ENCODE results near the gene WWC2. TPM values are rescaled to one million over a fixed set of nuclear protein-coding genes. Genes with fewer than 3 reads are reported as not detected.
A peak's percentile ranks its signal among the peaks of the same experiment; 100 is the strongest.
"Not testable (repeated sequence)": the region's sequence is repeated elsewhere in the genome, so short reads cannot be mapped to it uniquely, and the experiment has no call there.

Gene WWC2
- polyA plus RNA-seq, 1 donor from 2014 or later, result 0.29 TPM

GRCh38 chr4:183303301-183303700 is 204.2 kb downstream of the WWC2 start:
- H3K4me1 Mint-ChIP-seq, result peaks cover 0 to 2% (median 0%) of the 10 kb centered on the region in 3 donors

GRCh38 chr4:183304067-183304466 is 205.0 kb downstream of the WWC2 start:
- Mint-ChIP-seq H3K36me3 (no peaks in the 10 kb centered on the region), H3K4me1 (peaks cover 0 to 2% (median 0%) of the 10 kb centered on the region in 3 donors), H3K27me3 (peaks cover 3% of the 10 kb centered on the region), H3K4me3 (no peak overlapping the region), H3K27ac (no peak overlapping the region), H3K9me3 (no peaks in the 10 kb centered on the region)

More at GRCh38 chr4:183303301-183303700, 204.2 kb downstream of the WWC2 start:
- Mint-ChIP-seq H3K4me3 (no peak overlapping the region), H3K9me3 (no peaks in the 10 kb centered on the region), H3K27ac (no peak overlapping the region), H3K36me3 (no peaks in the 10 kb centered on the region), H3K27me3 (peaks cover 3% of the 10 kb centered on the region)

- no peak overlapping the region for H3K4me3 Mint-ChIP-seq
- H3K27me3 Mint-ChIP-seq, result peaks cover 1% of the 10 kb centered on the region
- H3K9me3 Mint-ChIP-seq, result no peaks in the 10 kb centered on the region
- H3K4me1 Mint-ChIP-seq, result peaks cover 0 to under 1% (median 0%) of the 10 kb centered on the region in 3 donors
- H3K27ac Mint-ChIP-seq, result no peak overlapping the region
- H3K36me3 Mint-ChIP-seq, result no peaks in the 10 kb centered on the region
Measured at GRCh38 chr4:183304538-183304937, 205.5 kb downstream of the WWC2 start.

- Mint-ChIP-seq H3K4me1 (no peaks in the 10 kb centered on the region), H3K4me3 (no peak overlapping the region), H3K9me3 (no peaks in the 10 kb centered on the region), H3K27me3 (no peaks in the 10 kb centered on the region), H3K27ac (no peak overlapping the region), H3K36me3 (no peaks in the 10 kb centered on the region)
Measured at GRCh38 chr4:183306811-183307210, 207.8 kb downstream of the WWC2 start.

GRCh38 chr4:183312841-183313240 is 213.8 kb downstream of the WWC2 start:
- no peak overlapping the region for H3K4me3 Mint-ChIP-seq
- peaks cover 2% of the 10 kb centered on the region for H3K27me3 Mint-ChIP-seq
- no peaks in the 10 kb centered on the region for H3K9me3 Mint-ChIP-seq
- no peaks in the 10 kb centered on the region for H3K36me3 Mint-ChIP-seq
- no peak overlapping the region for H3K27ac Mint-ChIP-seq
- H3K4me1 Mint-ChIP-seq, result no peaks in the 10 kb centered on the region

GRCh38 chr4:183314336-183314735 is 215.3 kb downstream of the WWC2 start:
- Mint-ChIP-seq H3K4me3 (no peak overlapping the region), H3K27me3 (peaks cover 5% of the 10 kb centered on the region), H3K9me3 (no peaks in the 10 kb centered on the region), H3K27ac (no peak overlapping the region), H3K36me3 (no peaks in the 10 kb centered on the region), H3K4me1 (no peaks in the 10 kb centered on the region)

GRCh38 chr4:183314806-183315205 is 215.7 kb downstream of the WWC2 start:
- Mint-ChIP-seq H3K4me1 (no peaks in the 10 kb centered on the region), H3K27me3 (peaks cover 5% of the 10 kb centered on the region), H3K9me3 (no peaks in the 10 kb centered on the region), H3K27ac (no peak overlapping the region), H3K4me3 (no peak overlapping the region), H3K36me3 (no peaks in the 10 kb centered on the region)

GRCh38 chr4:183318656-183319055 is 219.6 kb downstream of the WWC2 start:
- no peaks in the 10 kb centered on the region for H3K36me3 Mint-ChIP-seq
- no peaks in the 10 kb centered on the region for H3K9me3 Mint-ChIP-seq
- no peaks in the 10 kb centered on the region for H3K4me1 Mint-ChIP-seq
- peaks cover 10% of the 10 kb centered on the region for H3K27me3 Mint-ChIP-seq
- no peak overlapping the region for H3K27ac Mint-ChIP-seq
- peak overlapping the region in 1 of 4 donors; percentile 33 for H3K4me3 Mint-ChIP-seq

GRCh38 chr4:183320211-183321059 is 221.4 kb downstream of the WWC2 start, which contains the start of gene CLDN22:
Gene CLDN22, minus strand, starts transcription at chr4:183320276. Its CDS starts 58 bp downstream, at chr4:183320218.
- peaks cover 10% of the 10 kb centered on the region for H3K27me3 Mint-ChIP-seq
- H3K36me3 Mint-ChIP-seq, result no peaks in the 10 kb centered on the region
- H3K4me3 Mint-ChIP-seq, result no peak within 1 kb of the TSS
- no peaks in the 10 kb centered on the region for H3K4me1 Mint-ChIP-seq
- no peaks in the 10 kb centered on the region for H3K9me3 Mint-ChIP-seq
- no peak within 1 kb of the TSS for H3K27ac Mint-ChIP-seq

- H3K9me3 Mint-ChIP-seq, result peaks cover 0 to 2% (median under 1%) of the 10 kb centered on the region in 3 donors
- no peak overlapping the region for H3K27ac Mint-ChIP-seq
- peaks cover 10% of the 10 kb centered on the region for H3K27me3 Mint-ChIP-seq
Measured at GRCh38 chr4:183321079-183321478, 222.0 kb downstream of the WWC2 start.

GRCh38 chr4:183321516-183321915 is 222.5 kb downstream of the WWC2 start:
- peaks cover 10% of the 10 kb centered on the region for H3K27me3 Mint-ChIP-seq
- no peaks in the 10 kb centered on the region for H3K4me1 Mint-ChIP-seq

More at GRCh38 chr4:183321079-183321478, 222.0 kb downstream of the WWC2 start:
- Mint-ChIP-seq H3K4me1 (no peaks in the 10 kb centered on the region), H3K4me3 (no peak overlapping the region), H3K36me3 (no peaks in the 10 kb centered on the region)

GRCh38 chr4:183322326-183322725 is 223.3 kb downstream of the WWC2 start, which contains the start of gene CLDN24:
Gene CLDN24, minus strand, starts transcription at chr4:183322426. Its CDS starts 0 bp downstream, at chr4:183322426.
- no peak within 1 kb of the TSS for H3K4me3 Mint-ChIP-seq
- H3K4me1 Mint-ChIP-seq, result no peaks in the 10 kb centered on the region
- H3K36me3 Mint-ChIP-seq, result no peaks in the 10 kb centered on the region
- peaks cover 10% of the 10 kb centered on the region for H3K27me3 Mint-ChIP-seq
- H3K9me3 Mint-ChIP-seq, result peaks cover 0 to 7% (median 1%) of the 10 kb centered on the region in 3 donors
- no peak within 1 kb of the TSS for H3K27ac Mint-ChIP-seq

More at GRCh38 chr4:183321516-183321915, 222.5 kb downstream of the WWC2 start:
- Mint-ChIP-seq H3K36me3 (no peaks in the 10 kb centered on the region), H3K27ac (no peak overlapping the region), H3K9me3 (peaks cover 0 to 7% (median 1%) of the 10 kb centered on the region in 3 donors), H3K4me3 (no peak overlapping the region)

- Mint-ChIP-seq H3K27ac (no peak overlapping the region), H3K4me1 (no peaks in the 10 kb centered on the region), H3K9me3 (peaks cover 0 to 7% (median 1%) of the 10 kb centered on the region in 3 donors), H3K27me3 (peaks cover 10% of the 10 kb centered on the region), H3K4me3 (no peak overlapping the region), H3K36me3 (no peaks in the 10 kb centered on the region)
Measured at GRCh38 chr4:183323295-183323694, 224.2 kb downstream of the WWC2 start.

- not testable (repeated sequence) for H3K4me1 Mint-ChIP-seq, H3K36me3 Mint-ChIP-seq, H3K9me3 Mint-ChIP-seq, H3K27ac Mint-ChIP-seq, H3K4me3 Mint-ChIP-seq
- peaks cover 12% of the 10 kb centered on the region for H3K27me3 Mint-ChIP-seq
Measured at GRCh38 chr4:183324056-183324455, 225.0 kb downstream of the WWC2 start.

GRCh38 chr4:183324619-183325018 is 225.6 kb downstream of the WWC2 start:
- no peaks in the 10 kb centered on the region for H3K4me1 Mint-ChIP-seq
- no peaks in the 10 kb centered on the region for H3K36me3 Mint-ChIP-seq
- no peak overlapping the region for H3K27ac Mint-ChIP-seq
- H3K27me3 Mint-ChIP-seq, result peaks cover 10% of the 10 kb centered on the region
- H3K9me3 Mint-ChIP-seq, result peaks cover 0 to 7% (median 1%) of the 10 kb centered on the region in 3 donors
- no peak overlapping the region for H3K4me3 Mint-ChIP-seq

- not testable (repeated sequence) for H3K4me1 Mint-ChIP-seq, H3K9me3 Mint-ChIP-seq, H3K27ac Mint-ChIP-seq, H3K4me3 Mint-ChIP-seq, H3K27me3 Mint-ChIP-seq, H3K36me3 Mint-ChIP-seq
Measured at GRCh38 chr4:183326387-183326786, 227.3 kb downstream of the WWC2 start.

Measured in IgD-negative memory B cell (primary cell).